C1 segment of cervical spinal cord (tissue), 14 donors: ENCODE data around the gene HS6ST1.

Experiments
- DNase-seq, 14 donors: peaks; one replicate each; lab custom pipeline; 2025; lab: John Stamatoyannopoulos, UW

HS6ST1 gene

DNA sequence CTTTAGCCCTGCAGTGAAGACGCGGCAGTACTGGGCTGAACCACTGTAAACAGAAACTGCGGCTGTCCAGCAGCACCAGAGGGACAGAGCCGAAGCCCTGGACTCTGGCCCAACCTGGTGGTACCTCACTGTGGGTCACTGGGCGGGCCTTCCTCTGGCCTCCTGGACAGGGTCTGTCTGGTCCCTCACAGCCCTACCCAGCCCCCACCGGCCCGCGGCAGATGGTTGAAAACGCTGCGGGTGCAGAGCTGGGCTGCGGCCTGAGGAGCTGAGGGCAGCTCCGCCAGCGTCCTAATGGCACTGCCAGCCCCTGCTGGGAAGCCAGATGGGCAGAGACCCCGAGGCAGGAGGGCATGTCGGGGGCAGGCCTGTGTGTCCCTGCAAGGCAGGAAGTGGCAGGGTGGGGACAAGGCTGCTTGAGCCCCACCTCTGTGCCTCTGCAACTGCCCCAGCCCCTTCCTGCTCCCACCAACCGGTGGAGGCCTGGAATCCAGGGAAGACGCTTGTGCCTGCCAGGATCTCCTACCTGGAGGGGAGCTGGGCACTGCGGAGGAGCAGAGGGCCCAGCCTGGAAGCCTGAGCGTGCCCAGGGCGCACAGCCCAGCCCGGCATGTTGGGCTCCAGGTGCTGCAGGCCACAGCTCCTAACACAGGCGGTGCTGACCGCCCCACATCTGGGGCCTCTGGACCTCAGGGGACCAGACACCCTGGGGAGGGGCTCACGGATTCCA, 36.3 kb downstream of the HS6ST1 start:
- DNase-seq: peak in 6 of 14 donors; percentile 27 to 91 (median 40)

DNA sequence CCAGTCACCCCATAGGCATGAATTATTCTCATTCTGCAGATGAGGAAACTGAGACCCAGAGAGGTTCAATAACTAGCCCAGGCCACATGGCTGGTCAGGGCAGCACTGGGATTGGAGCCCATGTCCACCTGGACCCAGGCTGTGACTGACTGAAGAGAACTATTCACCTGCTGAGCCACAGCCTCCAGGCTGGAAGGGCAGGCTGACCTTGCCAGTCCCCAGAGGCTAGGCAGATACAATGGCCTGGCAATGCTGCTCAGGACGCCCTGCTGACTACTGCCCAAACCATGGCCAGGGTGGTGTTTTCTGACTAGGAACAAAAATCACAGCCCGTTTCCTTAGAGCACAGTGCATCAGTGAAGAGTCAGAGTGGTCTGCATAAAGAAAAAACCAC, 36.8 kb downstream of the HS6ST1 start:
- DNase-seq: no peak

DNA sequence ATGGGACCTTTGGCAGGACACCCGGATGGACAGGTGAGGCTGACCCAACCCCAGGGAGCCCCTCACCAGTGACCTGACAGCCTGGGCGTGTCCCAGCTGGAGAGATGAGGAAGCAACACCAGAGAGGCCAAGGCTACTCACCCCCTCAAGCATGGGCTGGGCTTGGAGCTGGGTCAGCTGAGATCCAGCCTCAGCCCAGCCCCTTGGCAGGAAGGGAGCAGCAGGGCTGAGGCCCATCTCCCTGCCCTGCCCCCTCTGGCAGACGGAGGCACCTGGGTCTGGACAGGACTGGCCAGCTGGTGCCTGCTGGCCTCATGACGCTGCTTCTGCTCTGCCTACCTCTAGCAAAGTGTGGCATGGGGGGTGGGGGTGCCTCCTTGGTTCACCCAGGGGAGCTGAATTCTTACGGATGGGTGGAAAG, 37.8 kb downstream of the HS6ST1 start:
- DNase-seq: peak in 7 of 14 donors; percentile 28 to 68 (median 46)

DNA sequence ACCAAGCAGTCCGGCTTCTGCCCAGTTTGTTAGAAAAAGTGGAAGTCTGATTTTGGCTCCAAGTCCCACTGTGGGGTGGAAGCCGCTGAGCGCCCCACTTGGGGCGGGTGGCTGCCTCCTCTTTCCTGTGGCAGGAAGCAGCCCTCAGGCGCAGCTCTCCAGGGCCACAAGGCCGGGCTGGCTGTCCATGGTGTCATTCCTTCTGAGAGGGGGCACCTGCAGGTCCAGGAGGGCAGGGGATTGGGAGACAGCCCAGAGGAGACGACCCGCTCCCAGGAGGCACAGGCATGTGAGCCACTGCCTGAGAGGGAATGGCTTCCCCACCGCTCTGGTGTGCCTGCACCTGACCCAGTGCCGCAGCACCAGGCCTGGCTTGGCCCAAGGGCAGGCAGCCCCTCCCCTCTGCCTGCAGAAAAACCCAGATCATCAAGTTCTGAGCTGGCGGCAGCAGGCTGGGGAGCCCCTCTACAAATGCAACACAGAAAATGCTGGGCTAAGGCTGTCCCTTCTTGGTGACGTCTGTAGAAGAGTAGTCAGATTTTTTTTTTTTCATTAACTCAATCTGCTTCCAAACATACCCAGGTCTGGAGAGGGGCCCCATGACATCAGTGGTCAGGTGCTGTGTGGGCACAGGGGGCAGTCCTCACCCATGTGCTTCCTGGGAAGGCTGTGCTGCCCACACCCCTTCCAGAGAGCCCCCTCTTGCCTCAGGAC, 38.4 kb downstream of the HS6ST1 start:
- DNase-seq: peak in 2 of 14 donors; percentile 69 to 82

DNA sequence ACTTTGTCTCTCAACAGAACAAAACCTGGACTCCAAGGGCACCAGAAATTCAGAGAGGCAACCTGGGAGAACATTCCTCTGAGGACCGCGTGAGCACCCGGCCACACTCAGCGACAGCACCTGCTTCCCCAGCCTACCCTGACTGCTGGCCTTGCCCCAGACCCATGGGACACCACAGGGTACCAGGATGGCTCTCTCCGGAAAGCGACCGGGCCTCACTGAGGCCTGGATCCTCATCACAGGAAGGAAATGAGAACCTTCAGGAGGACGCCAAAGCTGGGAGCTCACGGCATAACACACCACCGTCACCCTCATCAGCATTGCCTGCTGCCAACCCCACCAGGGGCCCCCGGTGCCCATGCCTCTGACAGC, 38.9 kb downstream of the HS6ST1 start:
- DNase-seq: no peak

DNA sequence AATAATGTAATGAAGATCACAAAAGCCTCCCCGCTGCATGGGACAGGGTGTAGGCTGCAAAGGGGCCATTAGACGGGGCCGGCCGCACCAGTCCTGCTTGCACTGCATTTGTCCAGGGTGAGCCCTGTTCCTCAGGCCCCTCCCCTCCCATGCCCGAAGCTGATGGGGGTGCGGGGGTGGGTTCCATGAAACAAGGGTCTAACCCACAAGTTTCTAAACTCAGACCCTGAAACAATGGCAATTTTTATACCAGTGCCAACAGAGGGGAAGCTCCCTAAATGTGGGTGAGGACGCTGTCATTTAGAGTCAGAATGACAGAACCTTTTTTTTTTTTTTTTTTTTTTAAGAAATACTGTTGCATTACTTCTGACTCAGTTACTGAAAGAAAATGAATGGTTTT, 39.7 kb downstream of the HS6ST1 start:
- DNase-seq: no peak

DNA sequence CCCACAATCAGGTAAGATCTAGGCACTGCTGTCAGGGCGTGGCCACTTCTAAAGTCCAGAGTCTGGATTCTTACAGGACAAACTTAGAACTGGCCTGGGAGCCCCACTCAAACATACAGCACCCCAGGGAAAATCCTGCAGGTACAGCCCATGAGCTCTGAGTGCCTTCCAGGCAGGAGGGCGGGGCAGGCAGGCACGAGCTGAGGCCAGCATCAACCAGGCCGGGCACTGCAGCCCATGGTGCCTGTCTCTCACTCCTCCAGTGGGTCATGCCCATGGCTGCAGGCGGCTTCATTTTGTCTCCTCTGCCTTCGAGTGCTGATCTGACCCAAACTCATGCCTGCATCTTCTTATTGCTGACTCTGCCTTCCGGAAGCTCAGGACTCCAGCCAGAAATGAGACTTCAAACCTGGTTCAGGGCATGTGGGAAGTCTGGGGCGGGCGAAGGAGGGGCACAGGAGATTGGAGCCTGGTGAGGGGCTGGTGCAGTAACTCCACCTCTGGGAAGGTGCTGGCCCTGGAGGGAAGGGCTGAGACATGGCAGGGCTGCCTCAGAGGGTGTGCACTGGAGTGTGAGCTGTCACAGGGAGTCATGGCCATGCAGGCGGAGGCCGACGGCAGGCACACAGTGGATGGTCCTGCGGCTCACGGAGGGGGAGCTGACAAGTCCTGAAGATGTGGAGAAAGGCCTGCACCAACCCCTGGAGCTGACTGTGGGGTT, 40.5 kb downstream of the HS6ST1 start:
- no peak for DNase-seq

DNA sequence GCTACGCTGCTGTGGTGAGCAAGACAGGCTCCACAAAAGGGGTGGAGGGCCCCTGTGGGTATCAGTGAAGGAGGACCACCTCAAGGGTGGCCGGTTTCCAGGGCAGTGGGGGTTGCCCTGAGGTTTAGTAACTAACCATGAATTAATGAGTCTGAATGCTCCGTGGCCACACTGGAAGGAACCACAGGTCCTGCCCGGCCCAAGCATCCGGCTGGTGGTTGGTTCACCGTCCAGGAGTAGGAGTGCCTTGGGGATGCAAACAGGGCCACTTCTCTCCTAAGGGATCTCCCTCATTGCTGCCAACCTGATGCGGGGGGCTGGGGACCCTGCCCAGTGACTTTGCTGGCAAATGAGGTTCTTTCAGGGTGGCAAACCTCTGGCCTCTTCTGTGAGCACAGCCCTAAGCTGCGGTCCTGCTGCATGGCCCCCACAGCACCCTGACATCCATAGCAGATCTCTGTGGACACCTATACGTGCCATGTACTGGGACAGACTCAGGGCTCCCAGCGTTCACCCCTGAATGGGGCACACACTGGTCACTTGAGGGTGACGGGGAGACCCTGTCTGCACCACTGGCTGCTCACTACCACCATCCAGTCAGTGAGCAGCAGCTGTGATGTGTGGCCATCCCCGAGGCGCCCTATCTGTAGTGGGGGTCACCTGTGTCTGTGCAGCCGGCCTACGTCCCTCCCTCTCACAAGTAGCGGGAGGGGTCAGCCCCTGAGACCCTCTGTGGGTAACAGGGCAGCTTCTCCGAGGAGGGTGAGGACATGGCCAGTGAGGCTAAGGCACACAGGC, 41.6 kb downstream of the HS6ST1 start:
- no peak for DNase-seq

DNA sequence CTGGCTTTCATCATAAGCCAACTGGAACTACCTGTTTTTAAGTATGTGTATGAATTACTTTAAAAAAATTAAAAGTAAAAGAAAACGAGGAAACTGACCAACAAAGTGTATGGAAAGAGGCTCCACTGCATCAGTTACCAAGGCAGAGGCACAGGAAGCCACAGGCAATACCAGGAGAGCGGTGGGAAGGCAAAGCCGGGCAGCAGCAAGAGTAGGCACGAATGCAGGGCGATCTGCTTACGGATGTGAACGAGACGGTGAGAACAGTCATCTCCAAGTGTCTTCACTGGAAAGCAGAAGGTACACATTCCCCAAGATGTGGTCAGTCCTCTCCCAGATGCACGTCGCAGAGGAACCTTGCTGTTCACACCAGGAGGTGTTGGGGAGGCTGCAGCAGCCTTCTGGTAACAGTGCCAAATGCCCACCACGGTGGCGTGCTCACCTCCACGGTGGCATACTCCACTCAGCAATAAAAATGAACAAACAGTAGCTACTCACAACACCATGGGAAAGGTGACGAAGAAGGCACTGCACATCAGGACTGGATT, 43.1 kb downstream of the HS6ST1 start:
- DNase-seq: no peak

DNA sequence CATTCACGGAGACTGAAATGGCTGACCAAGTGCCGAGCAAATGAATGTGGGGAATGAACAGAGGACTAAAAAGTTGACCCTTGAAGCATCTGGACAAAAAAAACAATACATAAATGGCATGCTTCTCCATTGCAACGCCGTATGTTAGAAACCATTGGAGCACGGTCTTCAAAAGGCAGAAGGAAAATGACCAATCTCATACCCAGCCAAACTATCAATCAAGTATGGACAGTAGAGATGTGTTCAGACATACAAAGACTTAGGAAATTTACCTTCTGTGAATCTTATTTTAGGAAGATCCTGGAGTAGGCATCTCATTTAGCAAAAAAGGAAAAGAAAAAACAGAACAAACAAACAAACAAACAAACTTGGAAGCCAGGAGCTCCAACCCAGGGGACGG, 44.5 kb downstream of the HS6ST1 start:
- DNase-seq: no peak

DNA sequence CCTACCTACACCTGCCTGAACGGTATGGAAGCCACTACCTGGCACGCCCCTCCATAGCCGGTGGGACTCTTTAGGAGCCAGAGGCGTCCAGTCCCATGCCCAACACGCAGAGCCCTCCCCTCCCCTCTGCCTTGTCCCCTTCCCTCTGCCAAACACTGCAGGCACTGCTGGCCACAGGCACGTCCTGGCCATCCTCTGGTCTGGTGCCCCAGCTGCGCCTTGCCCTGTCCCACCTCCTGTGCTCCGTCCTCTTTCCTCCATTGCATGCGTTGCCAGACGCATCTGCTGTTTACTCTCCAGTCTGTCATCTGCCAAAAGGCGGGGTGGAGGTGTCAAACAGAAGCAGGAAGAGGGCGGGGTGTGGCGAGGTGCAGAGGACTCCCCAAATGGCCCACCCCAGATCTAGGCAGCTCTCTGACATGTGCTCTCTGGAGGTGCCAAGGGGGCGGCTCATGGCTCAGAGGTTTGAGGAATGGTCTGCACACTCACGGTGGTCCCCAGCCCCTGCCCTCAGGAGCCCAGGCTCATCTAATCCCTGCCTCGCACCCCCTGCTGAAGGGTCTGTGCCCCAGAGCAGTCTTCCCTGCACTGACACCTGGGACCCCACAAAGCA, 45.1 kb downstream of the HS6ST1 start:
- DNase-seq: no peak

DNA sequence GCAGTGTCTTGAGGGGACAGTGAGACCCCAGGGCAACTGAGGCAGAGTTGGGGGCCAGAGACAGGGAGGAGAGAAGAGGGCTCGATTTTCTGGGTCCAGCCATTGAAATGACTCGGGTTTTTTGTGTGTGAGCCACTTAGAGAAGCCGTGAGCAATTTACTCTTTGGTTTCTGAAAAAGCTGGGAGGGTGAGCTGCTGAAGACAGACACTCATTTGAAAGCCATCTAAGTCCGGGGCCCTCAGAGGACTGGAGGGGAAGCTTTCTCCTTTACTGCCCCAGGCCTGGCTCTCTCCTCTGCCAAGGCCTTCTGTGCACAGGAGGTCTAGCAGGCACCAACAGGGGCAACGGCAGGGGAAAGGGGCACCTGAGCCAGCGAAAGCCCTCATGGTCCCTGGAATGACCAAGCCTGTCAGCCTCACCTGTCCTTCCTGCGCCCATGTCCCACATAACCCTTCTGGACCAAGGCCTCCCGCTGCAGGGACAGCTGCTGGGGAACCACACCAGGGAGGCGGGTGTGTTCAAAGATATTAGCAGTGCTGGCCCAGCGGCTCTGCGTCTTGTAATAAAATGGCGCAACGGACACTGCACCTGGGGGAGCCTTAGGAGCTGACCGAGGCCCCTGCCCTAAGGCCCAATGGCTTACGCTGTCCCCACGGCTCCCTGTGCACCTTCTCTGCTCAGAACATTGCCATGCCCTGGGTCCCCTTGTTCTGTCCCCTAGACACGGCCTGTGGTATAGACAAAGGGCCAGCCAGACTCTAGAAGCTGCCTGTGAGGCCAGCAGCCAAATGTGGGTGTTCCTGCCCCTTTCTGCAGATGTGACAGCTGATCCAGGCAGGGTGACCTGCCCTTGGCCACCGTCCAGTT, 45.8 kb downstream of the HS6ST1 start:
- DNase-seq: no peak

DNA sequence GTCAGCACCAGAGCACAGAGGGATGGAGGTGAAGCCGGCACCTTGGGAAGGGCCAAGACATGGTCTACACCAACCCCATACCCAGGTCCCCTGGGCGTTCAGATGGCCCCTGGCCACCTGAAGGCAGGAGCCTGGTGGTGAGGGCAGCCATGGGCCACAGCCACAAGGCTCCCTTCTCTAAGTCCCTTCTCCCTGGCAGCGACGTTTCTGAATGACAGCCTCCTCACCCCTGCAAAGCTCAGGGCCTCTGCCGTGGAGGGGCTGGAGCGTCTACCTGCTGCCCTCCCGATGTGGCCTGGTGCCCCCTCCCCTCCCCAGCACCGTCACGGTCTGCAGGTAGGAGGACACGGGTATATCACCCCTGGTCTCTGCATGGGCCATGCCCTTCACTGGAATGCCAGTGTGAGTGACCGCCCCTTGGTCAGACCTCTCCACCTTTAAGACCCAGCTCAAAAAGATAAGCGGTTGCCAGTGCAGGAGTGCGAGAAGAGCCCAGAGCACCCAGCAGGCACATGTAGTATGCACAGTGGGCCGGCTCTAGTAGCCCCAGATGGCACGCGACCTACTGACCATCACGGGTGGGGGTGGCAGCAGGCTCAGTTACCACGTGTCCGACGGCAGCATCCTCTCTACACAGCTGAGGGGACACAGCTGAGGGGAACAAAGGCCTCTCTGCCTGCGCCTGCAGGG, 46.6 kb downstream of the HS6ST1 start:
- DNase-seq: peak in 1 of 14 donors; percentile 25

DNA sequence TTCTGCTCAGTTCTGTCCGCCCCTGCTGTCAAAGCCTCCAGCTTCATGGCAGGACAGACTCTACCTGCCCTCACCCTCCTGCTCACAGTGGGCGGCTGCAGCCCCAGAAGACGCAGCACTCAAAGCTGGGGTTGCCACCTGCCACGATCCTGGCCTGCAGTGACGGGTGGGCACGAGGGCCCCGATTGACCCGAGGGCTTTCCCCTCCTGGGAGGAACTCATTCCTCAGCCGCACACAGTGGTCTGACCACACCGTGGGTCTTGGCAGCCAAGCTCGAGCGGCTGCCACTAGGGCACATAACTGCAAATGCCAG, 47.1 kb downstream of the HS6ST1 start:
- DNase-seq: no peak

DNA sequence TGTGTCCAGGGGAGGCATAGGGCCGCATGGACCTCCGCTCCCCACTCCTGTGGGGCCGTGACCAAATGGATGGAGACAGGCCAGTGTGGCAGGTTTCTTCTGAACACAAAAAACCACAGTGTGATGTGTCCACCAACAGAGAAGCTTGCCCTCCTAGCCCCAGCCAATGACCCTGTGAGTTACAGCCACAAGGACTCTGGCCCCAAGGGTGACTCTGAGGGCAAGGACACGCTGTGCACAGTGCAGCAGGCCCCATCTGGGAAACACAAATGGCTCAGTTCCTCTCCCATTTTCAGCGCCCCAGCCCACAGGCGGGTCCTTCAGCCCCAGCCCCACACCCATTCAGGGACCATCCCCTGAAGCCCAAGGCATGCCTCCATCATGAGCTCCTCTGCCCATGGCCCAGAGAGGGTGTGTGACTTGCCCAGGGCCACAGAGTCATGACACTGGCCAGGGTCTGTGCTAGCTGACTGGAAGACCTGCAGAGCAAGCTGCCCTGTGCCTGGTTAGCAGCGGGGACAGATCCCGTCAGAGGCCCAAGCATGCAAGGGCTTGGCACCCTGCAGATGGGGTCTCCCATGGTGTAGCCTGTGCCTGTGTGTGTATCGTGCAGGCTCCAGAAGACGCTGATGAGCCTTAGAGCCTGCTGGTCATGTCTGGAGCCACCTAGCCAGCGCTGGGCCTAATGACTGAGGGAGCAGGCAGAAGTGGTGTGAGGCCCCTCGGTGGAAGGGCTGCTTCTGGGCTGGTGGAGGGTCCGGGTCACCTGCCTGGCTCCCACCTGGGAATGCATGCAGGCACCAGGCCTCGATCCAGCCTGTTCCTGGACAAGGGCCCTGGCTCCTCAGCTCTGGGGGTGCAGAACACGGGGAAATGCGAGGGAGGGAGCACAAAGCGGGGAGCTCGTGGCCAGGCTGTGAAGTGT, 47.7 kb downstream of the HS6ST1 start:
- no peak for DNase-seq

DNA sequence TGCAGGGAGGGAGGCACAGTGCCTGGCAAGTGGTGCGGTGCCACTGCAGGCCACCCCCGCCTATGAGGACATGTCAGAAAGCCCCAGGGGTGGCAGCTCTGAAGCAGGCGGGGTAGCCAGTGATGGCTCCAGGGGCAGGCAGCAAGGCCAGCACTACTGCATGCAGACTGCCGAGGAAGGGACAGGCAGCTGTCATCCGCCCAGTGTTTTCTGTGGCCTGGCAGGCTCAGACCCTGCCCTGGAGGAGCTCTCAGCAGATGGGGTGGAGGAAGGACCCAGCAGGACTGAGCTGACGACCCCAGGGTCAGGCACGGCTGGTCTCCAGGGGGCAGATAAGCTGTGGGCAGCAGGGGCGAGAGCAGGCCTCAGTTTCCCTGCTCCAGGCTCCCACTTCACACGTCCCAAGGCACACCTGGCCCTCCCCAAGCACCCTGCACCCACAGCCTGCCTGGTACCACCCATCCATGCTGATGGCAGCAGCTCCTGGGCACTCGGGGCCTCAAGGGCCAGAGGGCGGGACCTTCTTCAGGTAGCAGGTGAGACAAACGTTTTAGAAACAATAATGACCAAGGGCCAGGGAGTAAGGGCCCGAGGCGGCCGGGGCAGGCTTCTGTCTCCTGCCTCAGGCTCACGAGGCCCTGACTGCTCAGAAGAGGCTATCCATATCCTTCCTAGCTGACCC, 48.5 kb downstream of the HS6ST1 start:
- peak in 2 of 14 donors; percentile 32 to 56 for DNase-seq

DNA sequence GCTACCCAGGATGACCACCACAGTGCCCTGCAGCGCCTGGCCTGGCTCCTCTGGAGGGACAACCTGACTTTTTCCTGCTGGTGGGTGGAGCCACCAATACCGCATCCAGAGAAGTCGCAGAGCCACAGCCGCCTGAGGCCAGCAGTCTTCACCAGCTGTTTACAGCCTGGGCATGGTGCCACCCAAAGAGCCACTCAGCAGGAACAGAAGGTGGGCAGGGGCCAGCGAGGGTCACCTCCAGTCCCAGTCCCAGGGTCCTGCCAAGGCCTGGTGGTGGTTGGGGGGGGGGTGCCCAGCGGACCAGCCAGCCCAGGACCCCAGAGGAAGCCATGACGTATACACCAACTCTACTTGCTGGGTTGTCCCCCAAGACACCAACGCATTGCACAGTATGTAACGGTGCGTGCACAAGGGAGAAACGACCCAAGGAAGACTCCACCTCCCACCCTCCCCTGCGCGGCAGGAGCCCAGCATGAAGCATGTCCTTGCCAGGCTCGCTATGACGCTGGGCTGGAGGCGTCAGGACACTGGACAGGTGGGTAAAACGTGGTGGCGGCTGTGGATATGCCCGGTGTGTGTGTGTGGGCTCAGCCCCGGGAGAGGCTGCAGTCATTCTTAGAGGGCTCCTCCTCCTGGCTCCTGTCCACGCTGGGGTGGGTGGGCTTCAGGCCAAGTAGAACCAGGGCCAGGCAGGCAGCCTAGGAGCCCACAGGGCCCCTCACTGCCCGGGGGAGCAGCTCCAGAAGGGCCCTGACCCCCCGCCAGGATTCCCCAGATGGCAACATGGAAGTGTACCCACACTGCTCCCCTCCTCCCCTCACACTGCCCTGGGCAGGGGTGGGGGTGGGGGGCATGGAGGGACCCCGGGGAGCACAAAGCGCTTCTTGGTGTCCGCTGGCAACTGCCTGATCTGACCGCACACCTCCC, 49.3 kb downstream of the HS6ST1 start:
- peak in 3 of 14 donors; percentile 56 to 68 (median 56) for DNase-seq
